Measurements from ENCODE around the gene LUZP2. TPM values are rescaled to one million over a fixed set of nuclear protein-coding genes. Genes with fewer than 3 reads are reported as not detected.

LUZP2 gene
- total RNA-seq, 1 experiment from 2014 or later, result 3.8 TPM

DNA sequence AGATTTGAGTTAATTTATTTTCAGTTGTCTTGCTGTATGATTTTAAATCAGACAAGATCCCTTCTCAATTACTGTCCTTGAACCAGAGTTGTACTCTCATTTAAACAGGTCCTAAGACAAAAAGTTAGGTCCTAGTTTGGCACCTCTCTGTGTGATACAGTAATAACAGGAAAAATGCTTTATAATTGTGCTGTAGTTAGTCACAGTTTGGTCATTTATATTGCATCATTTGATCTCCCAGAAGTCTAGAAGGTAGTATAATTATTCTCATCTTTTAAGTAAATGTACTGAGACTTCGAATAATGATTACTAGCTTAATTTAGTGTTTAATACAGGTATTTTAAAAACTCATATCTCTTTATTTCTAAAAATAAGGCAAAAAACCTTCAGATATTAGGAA lies 18.1 kb upstream of the LUZP2 start:
- TF ChIP-seq ZNF232 (CRISPR knock-in tag; IDR thresholded peaks at IDR 0.05) (no peak), IRF2 (CRISPR knock-in tag; IDR thresholded peaks at IDR 0.05; ENCODE audit: borderline replicate concordance, low read depth) (no peak), PREB (CRISPR knock-in tag; IDR thresholded peaks at IDR 0.05; ENCODE audit: borderline replicate concordance) (no peak), ZNF317 (CRISPR knock-in tag; IDR thresholded peaks at IDR 0.05; ENCODE audit: borderline replicate concordance, low read depth) (no peak), ZNF416 (CRISPR knock-in tag; IDR thresholded peaks at IDR 0.05) (no peak), JUN (CRISPR knock-in tag; IDR thresholded peaks at IDR 0.05) (no peak), EMX1 (CRISPR knock-in tag; IDR thresholded peaks at IDR 0.05) (no peak), HMGA2 (CRISPR knock-in tag; IDR thresholded peaks at IDR 0.05) (no peak)
- TF ChIP-seq, protein P1, sequence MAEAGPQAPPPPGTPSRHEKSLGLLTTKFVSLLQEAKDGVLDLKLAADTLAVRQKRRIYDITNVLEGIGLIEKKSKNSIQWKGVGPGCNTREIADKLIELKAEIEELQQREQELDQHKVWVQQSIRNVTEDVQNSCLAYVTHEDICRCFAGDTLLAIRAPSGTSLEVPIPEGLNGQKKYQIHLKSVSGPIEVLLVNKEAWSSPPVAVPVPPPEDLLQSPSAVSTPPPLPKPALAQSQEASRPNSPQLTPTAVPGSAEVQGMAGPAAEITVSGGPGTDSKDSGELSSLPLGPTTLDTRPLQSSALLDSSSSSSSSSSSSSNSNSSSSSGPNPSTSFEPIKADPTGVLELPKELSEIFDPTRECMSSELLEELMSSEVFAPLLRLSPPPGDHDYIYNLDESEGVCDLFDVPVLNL (CRISPR knock-in tag; IDR thresholded peaks at IDR 0.05; ENCODE audit: borderline replicate concordance, low read depth), result no peak
- TF ChIP-seq, protein P2, sequence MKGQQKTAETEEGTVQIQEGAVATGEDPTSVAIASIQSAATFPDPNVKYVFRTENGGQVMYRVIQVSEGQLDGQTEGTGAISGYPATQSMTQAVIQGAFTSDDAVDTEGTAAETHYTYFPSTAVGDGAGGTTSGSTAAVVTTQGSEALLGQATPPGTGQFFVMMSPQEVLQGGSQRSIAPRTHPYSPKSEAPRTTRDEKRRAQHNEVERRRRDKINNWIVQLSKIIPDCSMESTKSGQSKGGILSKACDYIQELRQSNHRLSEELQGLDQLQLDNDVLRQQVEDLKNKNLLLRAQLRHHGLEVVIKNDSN (CRISPR knock-in tag; IDR thresholded peaks at IDR 0.05), result no peak
- H3K27ac Mint-ChIP-seq, result no peak overlapping the region
- ChIA-PET CTCF (no interaction called here), POLR2A (no interaction called here)
- peaks cover 26% of the 10 kb centered on the region for H3K9me3 Mint-ChIP-seq
- H3K4me1 Mint-ChIP-seq, result no peaks in the 10 kb centered on the region
- DNase-seq (ENCODE audit: low spot score) (no peak), ATAC-seq (no peak)
- H3K4me3 Mint-ChIP-seq, result no peak overlapping the region
- peaks cover 10% of the 10 kb centered on the region for H3K36me3 Mint-ChIP-seq
- H3K27me3 Mint-ChIP-seq (ENCODE audit: low read depth), result no peaks in the 10 kb centered on the region

DNA sequence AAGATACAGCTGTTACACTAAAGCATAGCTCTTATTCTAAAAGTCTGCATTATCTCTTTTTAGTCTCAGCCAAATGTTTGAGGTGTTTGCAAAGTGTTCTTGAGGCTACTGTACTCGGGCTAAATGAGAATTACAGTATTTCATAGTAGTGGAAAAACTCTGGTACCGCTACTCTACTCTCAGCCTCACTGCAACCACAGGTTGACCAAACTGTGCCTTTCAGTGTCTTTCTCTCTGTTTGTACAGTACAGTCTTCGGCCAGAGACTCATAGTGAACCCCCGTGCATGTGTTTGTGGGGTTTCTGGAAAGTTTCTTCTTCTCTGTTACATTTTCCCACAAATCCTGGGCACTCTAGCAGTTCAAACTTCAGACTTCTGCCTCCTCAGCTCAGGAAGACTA lies 7.4 kb upstream of the LUZP2 start:
- ChIA-PET CTCF (no interaction called here), POLR2A (no interaction called here)
- no peak for DNase-seq (ENCODE audit: low spot score)
- Mint-ChIP-seq H3K36me3 (no peaks in the 10 kb centered on the region), H3K27ac (no peak overlapping the region), H3K4me3 (no peak overlapping the region), H3K9me3 (peaks cover 10% of the 10 kb centered on the region), H3K27me3 (ENCODE audit: low read depth) (peaks cover 2% of the 10 kb centered on the region; the same call in 1 of the 2 replicates), H3K4me1 (no peaks in the 10 kb centered on the region)
- ATAC-seq, result no peak
- TF ChIP-seq, protein P3, sequence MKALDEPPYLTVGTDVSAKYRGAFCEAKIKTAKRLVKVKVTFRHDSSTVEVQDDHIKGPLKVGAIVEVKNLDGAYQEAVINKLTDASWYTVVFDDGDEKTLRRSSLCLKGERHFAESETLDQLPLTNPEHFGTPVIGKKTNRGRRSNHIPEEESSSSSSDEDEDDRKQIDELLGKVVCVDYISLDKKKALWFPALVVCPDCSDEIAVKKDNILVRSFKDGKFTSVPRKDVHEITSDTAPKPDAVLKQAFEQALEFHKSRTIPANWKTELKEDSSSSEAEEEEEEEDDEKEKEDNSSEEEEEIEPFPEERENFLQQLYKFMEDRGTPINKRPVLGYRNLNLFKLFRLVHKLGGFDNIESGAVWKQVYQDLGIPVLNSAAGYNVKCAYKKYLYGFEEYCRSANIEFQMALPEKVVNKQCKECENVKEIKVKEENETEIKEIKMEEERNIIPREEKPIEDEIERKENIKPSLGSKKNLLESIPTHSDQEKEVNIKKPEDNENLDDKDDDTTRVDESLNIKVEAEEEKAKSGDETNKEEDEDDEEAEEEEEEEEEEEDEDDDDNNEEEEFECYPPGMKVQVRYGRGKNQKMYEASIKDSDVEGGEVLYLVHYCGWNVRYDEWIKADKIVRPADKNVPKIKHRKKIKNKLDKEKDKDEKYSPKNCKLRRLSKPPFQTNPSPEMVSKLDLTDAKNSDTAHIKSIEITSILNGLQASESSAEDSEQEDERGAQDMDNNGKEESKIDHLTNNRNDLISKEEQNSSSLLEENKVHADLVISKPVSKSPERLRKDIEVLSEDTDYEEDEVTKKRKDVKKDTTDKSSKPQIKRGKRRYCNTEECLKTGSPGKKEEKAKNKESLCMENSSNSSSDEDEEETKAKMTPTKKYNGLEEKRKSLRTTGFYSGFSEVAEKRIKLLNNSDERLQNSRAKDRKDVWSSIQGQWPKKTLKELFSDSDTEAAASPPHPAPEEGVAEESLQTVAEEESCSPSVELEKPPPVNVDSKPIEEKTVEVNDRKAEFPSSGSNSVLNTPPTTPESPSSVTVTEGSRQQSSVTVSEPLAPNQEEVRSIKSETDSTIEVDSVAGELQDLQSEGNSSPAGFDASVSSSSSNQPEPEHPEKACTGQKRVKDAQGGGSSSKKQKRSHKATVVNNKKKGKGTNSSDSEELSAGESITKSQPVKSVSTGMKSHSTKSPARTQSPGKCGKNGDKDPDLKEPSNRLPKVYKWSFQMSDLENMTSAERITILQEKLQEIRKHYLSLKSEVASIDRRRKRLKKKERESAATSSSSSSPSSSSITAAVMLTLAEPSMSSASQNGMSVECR (CRISPR knock-in tag; IDR thresholded peaks at IDR 0.05; ENCODE audit: borderline replicate concordance), result no peak
- TF ChIP-seq EMX1 (CRISPR knock-in tag; IDR thresholded peaks at IDR 0.05) (no peak), STAT6 (CRISPR knock-in tag; conservative IDR thresholded peaks at IDR 0.05; ENCODE audit: low read depth) (no peak)
- TF ChIP-seq, protein P4, sequence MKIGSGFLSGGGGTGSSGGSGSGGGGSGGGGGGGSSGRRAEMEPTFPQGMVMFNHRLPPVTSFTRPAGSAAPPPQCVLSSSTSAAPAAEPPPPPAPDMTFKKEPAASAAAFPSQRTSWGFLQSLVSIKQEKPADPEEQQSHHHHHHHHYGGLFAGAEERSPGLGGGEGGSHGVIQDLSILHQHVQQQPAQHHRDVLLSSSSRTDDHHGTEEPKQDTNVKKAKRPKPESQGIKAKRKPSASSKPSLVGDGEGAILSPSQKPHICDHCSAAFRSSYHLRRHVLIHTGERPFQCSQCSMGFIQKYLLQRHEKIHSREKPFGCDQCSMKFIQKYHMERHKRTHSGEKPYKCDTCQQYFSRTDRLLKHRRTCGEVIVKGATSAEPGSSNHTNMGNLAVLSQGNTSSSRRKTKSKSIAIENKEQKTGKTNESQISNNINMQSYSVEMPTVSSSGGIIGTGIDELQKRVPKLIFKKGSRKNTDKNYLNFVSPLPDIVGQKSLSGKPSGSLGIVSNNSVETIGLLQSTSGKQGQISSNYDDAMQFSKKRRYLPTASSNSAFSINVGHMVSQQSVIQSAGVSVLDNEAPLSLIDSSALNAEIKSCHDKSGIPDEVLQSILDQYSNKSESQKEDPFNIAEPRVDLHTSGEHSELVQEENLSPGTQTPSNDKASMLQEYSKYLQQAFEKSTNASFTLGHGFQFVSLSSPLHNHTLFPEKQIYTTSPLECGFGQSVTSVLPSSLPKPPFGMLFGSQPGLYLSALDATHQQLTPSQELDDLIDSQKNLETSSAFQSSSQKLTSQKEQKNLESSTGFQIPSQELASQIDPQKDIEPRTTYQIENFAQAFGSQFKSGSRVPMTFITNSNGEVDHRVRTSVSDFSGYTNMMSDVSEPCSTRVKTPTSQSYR (CRISPR knock-in tag; IDR thresholded peaks at IDR 0.05), result no peak
